KMS-11 (cell line): ENCODE measurements around the gene CDH4.

Source experiments
- H2AFZ ChIP-seq: fragments of 200-600 bp; sonication (generic); 2 replicates; pipeline ENCODE4 v1.6.1; 2016; ENCODE audit warnings: antibody characterized with exemption, mixed run types, low read depth
- H3K27ac ChIP-seq: fragments of 200-600 bp; sonication (generic); 2 replicates; pipeline ENCODE4 v1.6.1; 2016; ENCODE audit warnings: mild to moderate bottlenecking, mixed run types
- H3K27me3 ChIP-seq: fragments of 200-600 bp; sonication (generic); 2 replicates; pipeline ENCODE4 v1.6.1; 2017; ENCODE audit warnings: mild to moderate bottlenecking, low read depth, mixed run types, moderate library complexity; ENCODE audit not compliant: insufficient read depth
- H3K36me3 ChIP-seq: fragments of 200-600 bp; sonication (generic); 2 replicates; pipeline ENCODE4 v1.6.1; 2017; ENCODE audit warnings: mild to moderate bottlenecking, mixed run types; ENCODE audit not compliant: insufficient read depth
- H3K4me1 ChIP-seq: fragments of 200-600 bp; sonication (generic); 2 replicates; pipeline ENCODE4 v1.6.1; 2016; ENCODE audit warnings: mild to moderate bottlenecking, low read depth, mixed run types; ENCODE audit not compliant: poor library complexity, severe bottlenecking
- H3K4me2 ChIP-seq: fragments of 200-600 bp; sonication (generic); 2 replicates; pipeline ENCODE4 v1.7.0; 2016; ENCODE audit warnings: mild to moderate bottlenecking, mixed run types
- H3K4me3 ChIP-seq: fragments of 200-600 bp; sonication (generic); IDR thresholded peaks from 2 replicates; pipeline ENCODE4 v1.6.1; 2017; ENCODE audit warnings: low read depth, low read length, mixed read lengths; ENCODE audit not compliant: insufficient read depth
- H3K79me2 ChIP-seq: fragments of 200-600 bp; sonication (generic); 2 replicates; pipeline ENCODE4 v1.6.1; 2016; ENCODE audit warnings: low read depth, mixed run types; ENCODE audit not compliant: insufficient read depth
- H3K9ac ChIP-seq: fragments of 200-600 bp; sonication (generic); 2 replicates; pipeline ENCODE4 v1.6.1; 2016; ENCODE audit warnings: mild to moderate bottlenecking, mixed run types
- H4K20me1 ChIP-seq: fragments of 200-600 bp; sonication (generic); 2 replicates; pipeline ENCODE4 v1.6.1; 2016; ENCODE audit warnings: mild to moderate bottlenecking, mixed run types; ENCODE audit not compliant: insufficient read depth
- CTCF ChIP-seq: fragments of 200-600 bp; sonication (generic); conservative IDR thresholded peaks from 2 replicates; pipeline ENCODE4 v1.6.1; 2017; ENCODE audit warnings: low read depth, mild to moderate bottlenecking, antibody characterized with exemption, low read length, moderate library complexity, mixed read lengths

CDH4 gene

GRCh38 chr20:61872371-61872900, 620.4 kb downstream of the CDH4 start:
- no peak for TF ChIP-seq CTCF
- no peak overlapping the region for H2AFZ ChIP-seq
- H3K4me3 ChIP-seq, result no peak overlapping the region
- no peak overlapping the region for H3K27ac ChIP-seq
- H3K79me2 ChIP-seq, result no peaks in the 10 kb centered on the region
- H3K36me3 ChIP-seq, result no peaks in the 10 kb centered on the region
- no peak overlapping the region for H3K4me2 ChIP-seq
- no peak overlapping the region for H3K9ac ChIP-seq
- H3K4me1 ChIP-seq, result no peaks in the 10 kb centered on the region
- H3K27me3 ChIP-seq, result peaks cover 70% of the 10 kb centered on the region
- H4K20me1 ChIP-seq, result no peaks in the 10 kb centered on the region

- Histone ChIP-seq H2AFZ (no peak overlapping the region), H4K20me1 (no peaks in the 10 kb centered on the region), H3K79me2 (no peaks in the 10 kb centered on the region), H3K4me2 (no peak overlapping the region), H3K4me1 (no peaks in the 10 kb centered on the region), H3K9ac (no peak overlapping the region), H3K4me3 (no peak overlapping the region), H3K27me3 (peaks cover 82% of the 10 kb centered on the region), H3K27ac (no peak overlapping the region), H3K36me3 (no peaks in the 10 kb centered on the region)
- no peak for TF ChIP-seq CTCF
Measured at GRCh38 chr20:61873651-61874420, 621.8 kb downstream of the CDH4 start.

- H4K20me1 ChIP-seq, result no peaks in the 10 kb centered on the region
- no peak overlapping the region for H3K9ac ChIP-seq
- TF ChIP-seq CTCF, result no peak
- H2AFZ ChIP-seq, result no peak overlapping the region
- no peaks in the 10 kb centered on the region for H3K36me3 ChIP-seq
- H3K79me2 ChIP-seq, result no peaks in the 10 kb centered on the region
- peaks cover 84% of the 10 kb centered on the region for H3K27me3 ChIP-seq
- H3K4me1 ChIP-seq, result no peaks in the 10 kb centered on the region
- no peak overlapping the region for H3K4me2 ChIP-seq
- no peak overlapping the region for H3K4me3 ChIP-seq
- no peak overlapping the region for H3K27ac ChIP-seq
Measured at GRCh38 chr20:61874421-61875068, 622.5 kb downstream of the CDH4 start.

GRCh38 chr20:61875221-61875885, 623.3 kb downstream of the CDH4 start:
- H3K27ac ChIP-seq, result no peak overlapping the region

More at GRCh38 chr20:61875221-61875885, 623.3 kb downstream of the CDH4 start:
- no peak overlapping the region for H3K4me3 ChIP-seq
- no peaks in the 10 kb centered on the region for H4K20me1 ChIP-seq
- H3K9ac ChIP-seq, result no peak overlapping the region
- H3K4me2 ChIP-seq, result no peak overlapping the region
- H3K4me1 ChIP-seq, result no peaks in the 10 kb centered on the region
- no peaks in the 10 kb centered on the region for H3K79me2 ChIP-seq
- no peak overlapping the region for H2AFZ ChIP-seq
- TF ChIP-seq CTCF, result no peak
- no peaks in the 10 kb centered on the region for H3K36me3 ChIP-seq
- peaks cover 83% of the 10 kb centered on the region for H3K27me3 ChIP-seq
